GM12891 (cell line): ENCODE results near the gene SCFD2.

Experiments
- DNase-seq: peaks from one replicate; pipeline ENCODE4 v3.0.0; 2011; ENCODE audit warnings: low spot score; ENCODE audit not compliant: insufficient read length
- FAIRE-seq: peaks from 2 replicates; lab custom pipeline; 2011; peaks lifted over from hg19 to GRCh38; lab: Jason Lieb, UNC
- PAX5 ChIP-seq: IDR thresholded peaks from 2 replicates; pipeline ENCODE4 v1.6.1; 2011; ENCODE audit warnings: low read length, moderate library complexity, mild to moderate bottlenecking; ENCODE audit not compliant: insufficient read depth, severe bottlenecking
- POLR2A ChIP-seq: IDR thresholded peaks from 2 replicates; pipeline ENCODE4 v1.6.1; 2011; ENCODE audit warnings: low read depth, low read length, control low read depth
- POLR2AphosphoS5 ChIP-seq: IDR thresholded peaks from 2 replicates; pipeline ENCODE4 v1.6.1; 2011; ENCODE audit warnings: low read depth, low read length, control low read depth
- POU2F2 ChIP-seq: IDR thresholded peaks from 2 replicates; pipeline ENCODE4 v1.6.1; 2011; ENCODE audit warnings: low read depth, mild to moderate bottlenecking, control low read depth, low read length, moderate library complexity
- SPI1 ChIP-seq: IDR thresholded peaks from 2 replicates; pipeline ENCODE4 v1.6.1; 2011; ENCODE audit warnings: low read depth, low read length, control low read depth
- TAF1 ChIP-seq: IDR thresholded peaks from 2 replicates; pipeline ENCODE4 v1.6.1; 2011; ENCODE audit warnings: low read depth, low read length, control low read depth

SCFD2 gene

DNA sequence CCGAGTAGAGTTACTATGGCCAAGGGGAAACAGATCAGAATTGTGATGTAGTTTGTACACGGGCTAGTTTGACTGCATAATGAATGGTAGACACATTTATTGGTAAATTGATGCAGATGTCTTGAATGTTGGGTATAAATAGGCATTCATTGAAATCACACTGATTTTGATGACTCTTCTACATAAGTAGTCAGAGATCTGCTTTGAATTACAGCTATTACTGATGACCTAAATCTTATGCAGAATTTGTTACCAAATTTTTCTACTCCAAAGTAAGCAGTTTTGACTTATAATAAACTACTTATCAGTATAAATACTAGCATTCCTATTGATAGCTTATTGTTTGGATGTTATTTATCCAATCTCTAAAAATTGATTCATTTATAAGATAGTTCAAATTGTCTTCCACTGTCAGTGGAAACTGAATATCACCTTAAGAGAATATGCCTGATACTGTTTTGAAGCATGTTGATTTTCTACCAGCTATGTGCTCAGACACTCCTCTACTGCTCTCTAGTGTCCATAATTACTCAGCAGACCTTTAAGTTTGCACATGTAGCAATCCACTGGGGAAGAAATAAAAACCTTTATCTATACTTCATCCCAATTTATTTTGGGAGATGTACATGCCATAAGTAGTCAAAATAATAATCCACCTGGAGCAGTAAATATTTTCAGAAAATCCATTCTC lies 383.5 kb downstream of the SCFD2 start:
- DNase-seq: no peak
- FAIRE-seq: peak; percentile 50
- TF ChIP-seq TAF1 (no peak), POU2F2 (no peak), PAX5 (no peak), POLR2A (no peak), SPI1 (no peak), POLR2AphosphoS5 (no peak)

DNA sequence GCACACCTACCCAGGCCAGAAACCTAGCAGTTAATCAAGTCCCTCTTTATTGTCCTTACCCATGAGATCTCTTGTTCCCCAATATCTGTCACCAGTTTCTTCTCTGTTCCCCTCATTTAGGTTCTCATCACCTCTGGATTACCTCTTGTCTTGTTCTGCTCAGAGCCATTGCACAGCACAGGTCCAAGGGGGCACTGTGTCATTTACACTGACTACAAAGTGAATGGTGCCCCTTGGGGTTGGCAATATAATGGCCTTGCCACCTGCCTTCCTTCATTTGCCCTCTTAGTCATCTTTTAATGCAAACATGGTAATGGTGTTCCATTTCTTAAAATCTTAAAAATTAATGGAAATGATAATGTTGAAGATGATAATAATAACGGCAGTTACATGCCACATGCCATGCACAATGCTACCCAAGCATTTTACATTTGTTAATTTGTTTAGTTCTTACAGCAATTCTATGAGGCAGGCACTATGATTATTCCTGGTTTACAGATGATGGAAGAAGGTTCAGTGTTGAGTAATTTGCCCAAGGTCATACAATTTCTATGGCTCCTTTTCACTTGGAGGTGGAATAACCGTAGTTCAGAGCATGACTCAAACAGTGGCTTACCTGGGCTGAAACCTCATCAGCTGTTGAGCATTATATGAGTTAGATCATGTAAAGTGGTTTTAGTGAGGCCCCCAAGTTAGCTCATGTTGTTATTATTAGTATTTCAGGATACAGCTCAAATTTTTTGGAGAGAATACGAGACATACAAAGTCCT lies 385.9 kb downstream of the SCFD2 start:
- FAIRE-seq (no peak), DNase-seq (no peak)

DNA sequence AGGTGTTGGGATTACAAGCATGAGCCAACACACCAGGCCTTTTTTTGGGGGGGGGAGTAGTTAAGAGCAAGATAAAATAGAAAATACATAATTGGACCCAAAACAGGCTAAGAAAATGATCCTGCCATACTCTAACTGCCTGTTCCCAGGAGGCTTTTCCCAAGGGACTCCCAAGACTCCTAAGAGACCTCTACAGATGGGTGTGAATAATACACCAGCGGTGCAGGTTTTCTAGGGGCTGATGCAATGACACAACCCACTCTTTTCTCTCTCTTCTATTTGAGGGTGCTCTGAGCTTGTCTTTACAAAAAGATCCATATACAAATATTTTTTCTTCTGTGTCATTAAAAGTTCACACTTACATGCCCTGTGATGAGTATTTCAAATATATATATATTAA lies 386.8 kb downstream of the SCFD2 start:
- no peak for DNase-seq
- FAIRE-seq: no peak
- TF ChIP-seq PAX5 (no peak), POLR2AphosphoS5 (no peak), TAF1 (no peak), SPI1 (no peak), POLR2A (no peak), POU2F2 (no peak)

More for the DNA sequence above, 385.9 kb downstream of the SCFD2 start:
- TF ChIP-seq POLR2A (no peak), POLR2AphosphoS5 (no peak), TAF1 (no peak), PAX5 (no peak), SPI1 (no peak), POU2F2 (no peak)

DNA sequence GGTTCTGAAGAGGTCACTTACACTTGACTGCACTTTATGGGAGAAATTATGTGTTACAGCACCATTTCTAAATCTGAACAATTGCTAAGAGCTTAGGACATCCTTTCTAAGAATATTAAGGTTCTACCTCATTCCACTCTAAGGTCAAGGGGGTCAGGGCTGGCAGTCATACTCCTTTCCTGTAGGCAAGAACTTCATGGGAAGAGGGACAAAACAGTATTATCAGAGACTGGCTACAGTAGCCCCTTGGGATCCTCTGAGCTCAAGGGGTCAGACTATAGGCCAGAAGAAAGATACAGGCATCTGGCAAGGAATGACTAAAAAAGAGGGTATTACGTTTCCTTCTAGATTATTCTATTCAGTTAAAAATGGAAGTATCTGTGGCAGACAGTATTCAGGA lies 388.6 kb downstream of the SCFD2 start:
- no peak for DNase-seq
- FAIRE-seq: no peak
- no peak for TF ChIP-seq POLR2AphosphoS5
- TF ChIP-seq SPI1: no peak
- TF ChIP-seq POLR2A: no peak
- no peak for TF ChIP-seq POU2F2
- no peak for TF ChIP-seq TAF1
- no peak for TF ChIP-seq PAX5

DNA sequence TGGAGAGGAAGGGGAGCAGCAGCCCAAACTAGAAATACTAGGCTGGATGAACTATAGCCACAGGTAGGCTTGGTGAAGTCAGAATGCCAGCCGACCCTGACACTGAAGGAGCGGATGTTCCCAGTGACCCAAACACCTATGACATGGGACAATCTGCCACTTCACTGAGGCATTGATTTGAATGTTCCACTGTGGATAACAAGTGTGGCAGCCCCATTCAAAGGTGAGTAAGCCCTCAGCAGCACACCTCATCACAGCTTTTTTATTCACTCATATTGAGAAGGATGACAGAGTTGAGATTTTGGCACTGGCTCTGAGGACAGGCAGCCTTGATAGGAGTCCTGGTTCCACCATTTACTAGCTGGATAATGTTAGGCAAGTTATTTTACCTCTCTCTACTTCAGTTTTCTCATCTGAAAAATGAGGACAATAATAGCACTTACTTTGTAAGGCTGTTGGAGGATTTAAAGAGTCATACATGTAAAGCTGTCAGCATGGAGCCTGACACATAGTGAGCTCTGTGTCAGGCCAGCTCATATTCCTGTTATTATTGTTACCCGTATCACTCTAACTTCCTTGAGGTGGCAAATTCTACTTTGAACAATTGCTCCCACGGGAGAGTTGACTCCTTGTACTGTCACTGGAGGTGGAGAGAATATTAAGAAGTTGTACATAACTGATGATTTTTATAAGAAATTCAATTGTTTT lies 389.2 kb downstream of the SCFD2 start:
- TF ChIP-seq POU2F2 (no peak), POLR2AphosphoS5 (no peak), PAX5 (no peak), POLR2A (no peak), SPI1 (no peak), TAF1 (no peak)
- FAIRE-seq (no peak), DNase-seq (no peak)

DNA sequence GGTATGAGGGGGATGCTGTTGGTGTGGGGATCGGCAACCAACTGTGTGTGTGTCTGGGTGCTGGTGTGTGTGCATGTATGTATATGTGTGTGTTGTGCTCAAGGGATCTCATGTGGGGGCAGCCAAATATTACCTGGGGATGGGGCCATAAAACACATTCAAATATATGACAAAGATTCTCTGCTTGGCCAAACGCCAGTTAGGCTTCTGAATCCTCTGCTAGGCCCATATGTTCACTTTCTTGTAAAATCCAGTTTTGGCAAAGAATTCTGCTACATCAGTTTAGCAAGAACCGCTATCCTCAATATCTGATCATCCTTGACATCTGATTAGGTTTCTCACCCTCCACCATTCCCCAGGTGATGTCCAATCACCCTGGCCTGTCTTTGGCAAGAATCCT lies 397.2 kb downstream of the SCFD2 start:
- no peak for FAIRE-seq
- DNase-seq: no peak
- TF ChIP-seq SPI1: no peak
- no peak for TF ChIP-seq POU2F2
- TF ChIP-seq POLR2AphosphoS5: no peak
- TF ChIP-seq POLR2A: no peak
- no peak for TF ChIP-seq TAF1
- no peak for TF ChIP-seq PAX5

DNA sequence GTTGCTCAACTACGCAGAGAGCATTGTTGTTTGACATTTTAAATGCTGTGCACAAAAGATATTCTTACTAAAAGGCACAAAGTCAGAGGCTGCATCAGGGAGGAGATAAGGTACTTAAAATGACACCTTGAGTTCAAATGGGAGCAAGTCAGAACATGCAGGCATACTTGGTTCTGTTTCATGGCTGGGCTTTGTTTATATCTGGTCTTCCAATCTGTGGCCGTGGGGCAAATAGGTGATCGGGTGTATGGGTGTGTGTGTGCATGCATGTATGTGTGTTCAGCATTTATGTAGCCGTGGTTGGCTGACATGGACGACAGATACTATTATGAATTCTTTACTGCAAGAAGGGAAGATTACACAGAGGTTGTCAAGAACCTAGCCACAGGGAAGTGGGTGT lies 397.6 kb downstream of the SCFD2 start:
- DNase-seq: no peak
- TF ChIP-seq PAX5 (no peak), POU2F2 (no peak), POLR2A (no peak), SPI1 (no peak), POLR2AphosphoS5 (no peak), TAF1 (no peak)
- no peak for FAIRE-seq

DNA sequence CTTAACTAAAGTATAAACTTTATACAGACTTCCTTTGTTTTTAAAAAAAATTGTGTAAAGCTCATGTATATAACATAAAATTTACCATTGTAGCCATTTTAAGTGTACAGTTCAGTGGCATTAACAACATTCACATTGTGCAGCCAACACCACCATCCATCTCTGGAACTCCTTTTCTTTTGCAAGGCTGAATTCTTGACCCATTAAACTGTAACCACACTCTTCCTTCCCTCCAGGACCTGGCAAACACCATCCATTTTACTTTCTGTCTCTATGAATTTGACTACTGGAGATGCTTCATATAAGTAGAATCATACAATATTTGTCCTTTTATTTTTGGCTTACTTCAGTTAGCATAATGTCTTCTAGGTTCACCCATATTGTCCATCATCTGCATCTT lies 399.1 kb downstream of the SCFD2 start:
- TF ChIP-seq POLR2AphosphoS5 (no peak), POU2F2 (no peak), TAF1 (no peak), SPI1 (no peak), PAX5 (no peak)
- no peak for FAIRE-seq
- DNase-seq: no peak

DNA sequence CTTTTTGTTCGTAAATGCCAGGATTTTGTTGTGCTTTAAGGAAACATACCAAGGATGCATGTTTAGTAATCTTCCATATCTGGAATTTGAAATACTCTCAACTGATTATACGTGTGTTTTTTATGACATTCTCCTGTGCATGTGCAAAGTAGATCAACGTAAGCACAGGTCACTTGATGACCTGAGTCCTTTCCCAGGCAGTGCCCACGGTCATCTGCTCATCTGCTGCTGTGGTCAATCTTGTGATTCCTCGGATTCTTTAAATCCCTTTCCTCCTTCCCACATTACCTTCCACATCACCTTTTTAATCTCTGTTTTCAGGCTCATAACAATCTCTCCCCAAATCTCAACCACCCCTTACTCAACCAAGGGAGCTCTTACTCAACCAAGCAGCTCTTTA lies 399.7 kb downstream of the SCFD2 start:
- no peak for FAIRE-seq
- no peak for TF ChIP-seq POLR2A
- TF ChIP-seq PAX5: no peak
- TF ChIP-seq SPI1: no peak
- no peak for TF ChIP-seq POU2F2
- no peak for TF ChIP-seq POLR2AphosphoS5
- TF ChIP-seq TAF1: no peak

More for the DNA sequence above, 399.7 kb downstream of the SCFD2 start:
- DNase-seq: no peak
